ENCODE data around the gene CHRND. TPM values are rescaled to one million over a fixed set of nuclear protein-coding genes. Genes with fewer than 3 reads are reported as not detected.
"Not testable (repeated sequence)": the region's sequence is repeated elsewhere in the genome, so short reads cannot be mapped to it uniquely, and the experiment has no call there.

Gene CHRND
- total RNA-seq, 4 donors from 2014 or later, result not detected

GRCh38 chr2:232528746-232529460 is 2.9 kb downstream of the CHRND start:
- intact Hi-C loops (cut with DNase I), result no loop called here
- H3K27me3 ChIP-seq, result peaks cover 3 to 54% (median 6%) of the 10 kb centered on the region in 4 donors
- H3K9me3 ChIP-seq, result no peaks in the 10 kb centered on the region
- H3K36me3 ChIP-seq, result no peaks in the 10 kb centered on the region
- peaks cover 4 to 15% (median 6%) of the 10 kb centered on the region in 3 donors for H3K4me1 ChIP-seq
- no peak overlapping the region for H3K4me3 ChIP-seq
- WGBS, 2 donors, result 59 to 80% methylated on average over 2 to 3 of the region's 11 CpGs
- no peak for TF ChIP-seq POLR2A (IDR thresholded peaks at IDR 0.05)
- no peak for TF ChIP-seq CTCF (IDR thresholded peaks at IDR 0.05)
- H3K27ac ChIP-seq, result no peak overlapping the region
- no peak for DNase-seq

DNA sequence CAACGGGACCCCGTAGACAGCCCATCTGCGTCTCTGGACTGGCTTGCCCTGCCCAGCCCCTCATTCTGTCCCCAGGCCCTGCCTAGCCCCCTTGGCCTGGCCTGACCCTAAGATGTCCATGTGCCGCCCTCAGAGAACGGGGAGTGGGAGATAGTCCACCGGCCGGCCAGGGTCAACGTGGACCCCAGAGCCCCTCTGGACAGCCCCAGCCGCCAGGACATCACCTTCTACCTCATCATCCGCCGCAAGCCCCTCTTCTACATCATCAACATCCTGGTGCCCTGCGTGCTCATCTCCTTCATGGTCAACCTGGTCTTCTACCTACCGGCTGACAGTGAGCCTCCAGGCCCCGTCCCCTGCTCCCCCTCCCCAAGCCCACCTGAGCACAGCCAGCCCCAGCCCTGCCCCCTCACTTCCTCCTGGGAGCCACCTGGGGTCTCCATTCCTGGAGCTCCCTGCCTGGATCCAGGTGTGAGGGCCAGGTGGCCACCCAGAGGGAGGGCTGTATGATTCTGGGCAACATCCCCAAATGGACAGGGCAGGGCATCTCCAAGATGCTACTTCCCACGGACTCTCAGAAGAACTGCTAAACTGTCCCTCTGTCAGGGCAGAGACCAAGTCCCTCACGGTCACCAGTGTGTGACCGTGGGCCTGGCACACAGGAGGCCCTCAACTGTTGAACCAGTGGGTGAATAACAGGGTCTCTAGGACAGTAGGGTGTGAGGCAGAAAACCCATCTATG is 4.0 kb downstream of the CHRND start:
- TF ChIP-seq POLR2A (IDR thresholded peaks at IDR 0.05) (no peak), CTCF (IDR thresholded peaks at IDR 0.05) (no peak)
- Histone ChIP-seq H3K36me3 (no peaks in the 10 kb centered on the region), H3K9me3 (no peaks in the 10 kb centered on the region), H3K4me1 (peaks cover 0 to 8% (median 2%) of the 10 kb centered on the region in 3 donors), H3K27ac (no peak overlapping the region), H3K27me3 (peaks cover 0 to 49% (median 3%) of the 10 kb centered on the region in 4 donors), H3K4me3 (no peak overlapping the region)
- DNase-seq, result no peak
- intact Hi-C loops (cut with DNase I), result no loop called here
- WGBS, 2 donors, result 85 to 91% methylated on average over 10 to 13 of the region's 17 CpGs

GRCh38 chr2:232530626-232531260 is 4.8 kb downstream of the CHRND start:
- no peak for DNase-seq
- intact Hi-C loops (cut with DNase I), result no loop called here
- Histone ChIP-seq H3K36me3 (no peaks in the 10 kb centered on the region), H3K27me3 (peaks cover 0 to 49% (median 0%) of the 10 kb centered on the region in 4 donors), H3K4me3 (no peak overlapping the region), H3K9me3 (no peaks in the 10 kb centered on the region), H3K4me1 (peaks cover 0 to 3% (median 0%) of the 10 kb centered on the region in 3 donors), H3K27ac (no peak overlapping the region)
- 59 to 73% methylated on average over 6 of the region's 9 CpGs for WGBS, 2 donors
- TF ChIP-seq CTCF (IDR thresholded peaks at IDR 0.05) (no peak), POLR2A (IDR thresholded peaks at IDR 0.05) (no peak)

DNA sequence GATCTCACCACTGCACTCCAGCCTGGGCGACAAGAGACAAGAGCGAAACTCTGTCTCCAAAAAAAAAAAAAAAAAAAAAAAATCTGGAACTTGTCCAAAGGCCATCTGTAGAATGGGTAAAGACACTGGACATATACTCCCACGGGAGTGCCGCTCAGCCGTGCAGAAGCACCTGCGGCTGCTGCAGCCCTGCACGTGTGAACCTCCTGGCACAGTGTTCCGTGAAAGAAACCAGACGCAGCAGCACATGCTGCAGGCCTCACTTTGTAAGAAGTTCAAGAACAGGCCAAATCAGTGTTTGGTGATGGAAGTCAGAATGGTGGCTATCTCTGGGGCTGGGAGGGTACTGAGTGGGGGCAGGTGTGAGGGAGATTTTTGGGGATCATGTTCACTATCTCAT is 6.5 kb downstream of the CHRND start:
- intact Hi-C loops (cut with DNase I), result no loop called here
- Histone ChIP-seq H3K4me1 (peaks cover 0 to 4% (median 0%) of the 10 kb centered on the region in 3 donors), H3K4me3 (no peak overlapping the region), H3K27me3 (peaks cover 0 to 51% (median 0%) of the 10 kb centered on the region in 4 donors), H3K36me3 (no peaks in the 10 kb centered on the region), H3K27ac (no peak overlapping the region), H3K9me3 (peaks cover 0 to 6% (median 0%) of the 10 kb centered on the region in 3 donors)
- DNase-seq, result no peak
- WGBS, 2 donors, result 59 to 68% methylated on average over 9 of the region's 9 CpGs
- TF ChIP-seq POLR2A (IDR thresholded peaks at IDR 0.05), result no peak
- TF ChIP-seq CTCF (IDR thresholded peaks at IDR 0.05), result no peak

DNA sequence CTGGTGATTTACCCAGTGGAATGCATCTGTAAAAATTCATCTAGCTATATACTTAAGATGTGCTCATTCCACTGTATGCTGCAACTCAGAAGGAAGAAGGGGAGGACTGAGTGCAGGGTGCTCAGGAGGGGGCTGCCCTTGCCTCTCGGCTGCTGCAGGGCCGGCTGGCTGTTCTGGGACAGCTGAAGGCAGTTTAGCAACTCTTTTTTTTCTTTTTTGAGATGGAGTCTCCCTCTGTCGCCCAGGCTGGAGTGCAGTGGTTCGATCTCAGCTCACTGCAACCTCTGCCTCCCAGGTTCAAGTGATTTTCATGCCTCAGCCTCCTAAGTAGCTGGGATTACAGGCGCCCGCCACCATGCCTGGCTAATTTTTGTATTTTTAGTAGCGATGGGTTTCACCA is 6.9 kb downstream of the CHRND start:
- H3K27me3 ChIP-seq, result peaks cover 0 to 51% (median 0%) of the 10 kb centered on the region in 4 donors
- H3K36me3 ChIP-seq; H3K27ac ChIP-seq; DNase-seq; H3K9me3 ChIP-seq; H3K4me1 ChIP-seq; intact Hi-C loops (cut with DNase I); H3K4me3 ChIP-seq: not testable (repeated sequence)
- WGBS, 2 donors, result 73 to 82% methylated on average over 5 to 7 of the region's 7 CpGs
